ENCODE measurements around the gene DNAJB7.

DNA sequence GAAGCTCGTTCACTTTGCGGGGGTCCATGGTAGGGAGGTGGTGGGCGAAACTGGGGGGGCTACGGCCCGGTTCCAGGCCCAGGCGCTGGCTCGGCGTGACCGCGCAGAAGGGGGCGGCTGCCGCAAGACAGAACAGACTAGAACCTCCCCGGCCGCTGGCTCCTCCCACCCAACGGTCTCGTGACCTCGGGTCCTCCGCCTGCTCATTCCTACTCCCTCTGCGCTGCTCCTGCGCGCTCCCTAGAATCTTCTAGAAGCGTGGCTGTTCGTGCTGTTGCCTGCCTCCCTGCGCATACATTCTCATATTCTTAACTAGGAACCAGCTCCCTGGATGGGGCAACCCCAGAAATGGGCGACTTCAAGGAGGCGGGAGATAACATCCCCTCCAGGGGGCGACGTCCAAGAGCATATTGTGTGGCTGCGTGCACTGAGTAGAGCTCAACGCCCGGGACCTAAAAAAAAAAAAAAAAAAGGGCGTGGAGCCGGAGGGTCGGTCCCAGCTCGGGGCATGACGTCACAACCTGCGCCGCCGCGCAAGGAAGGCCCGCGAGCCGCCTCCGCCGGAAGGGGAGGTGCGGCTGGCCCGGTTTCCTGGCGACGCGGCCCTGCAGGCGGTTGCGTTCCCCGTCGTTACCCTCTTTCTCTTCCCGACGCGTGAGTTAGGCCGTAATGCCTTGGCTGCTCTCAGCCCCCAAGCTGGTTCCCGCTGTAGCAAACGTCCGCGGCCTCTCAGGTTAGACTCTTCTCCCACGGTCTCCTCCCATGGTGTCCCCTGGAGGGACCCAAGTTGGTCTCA, 5.2 kb downstream of the DNAJB7 start, which contains the start of the genes ST13 and XPNPEP3:
- TF ChIP-seq CHD2 (IDR thresholded peaks at IDR 0.05; ENCODE audit: borderline replicate concordance, low read depth, low read length), result no peak
- no peak for TF ChIP-seq FOXM1 (IDR thresholded peaks at IDR 0.05; ENCODE audit: low read depth, low read length)
- peak; percentile 77 for TF ChIP-seq POLR2AphosphoS5 (IDR thresholded peaks at IDR 0.05; ENCODE audit: low read length)
- TF ChIP-seq, protein P1, sequence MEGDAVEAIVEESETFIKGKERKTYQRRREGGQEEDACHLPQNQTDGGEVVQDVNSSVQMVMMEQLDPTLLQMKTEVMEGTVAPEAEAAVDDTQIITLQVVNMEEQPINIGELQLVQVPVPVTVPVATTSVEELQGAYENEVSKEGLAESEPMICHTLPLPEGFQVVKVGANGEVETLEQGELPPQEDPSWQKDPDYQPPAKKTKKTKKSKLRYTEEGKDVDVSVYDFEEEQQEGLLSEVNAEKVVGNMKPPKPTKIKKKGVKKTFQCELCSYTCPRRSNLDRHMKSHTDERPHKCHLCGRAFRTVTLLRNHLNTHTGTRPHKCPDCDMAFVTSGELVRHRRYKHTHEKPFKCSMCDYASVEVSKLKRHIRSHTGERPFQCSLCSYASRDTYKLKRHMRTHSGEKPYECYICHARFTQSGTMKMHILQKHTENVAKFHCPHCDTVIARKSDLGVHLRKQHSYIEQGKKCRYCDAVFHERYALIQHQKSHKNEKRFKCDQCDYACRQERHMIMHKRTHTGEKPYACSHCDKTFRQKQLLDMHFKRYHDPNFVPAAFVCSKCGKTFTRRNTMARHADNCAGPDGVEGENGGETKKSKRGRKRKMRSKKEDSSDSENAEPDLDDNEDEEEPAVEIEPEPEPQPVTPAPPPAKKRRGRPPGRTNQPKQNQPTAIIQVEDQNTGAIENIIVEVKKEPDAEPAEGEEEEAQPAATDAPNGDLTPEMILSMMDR (IDR thresholded peaks at IDR 0.05 in 2 of 3, conservative IDR thresholded peaks at IDR 0.05 in 1 of 3; ENCODE audit: control insufficient read depth in 2 of 3, extremely low read depth in 1 of 3, insufficient read depth in 1 of 3, low read depth in 3 of 3, low read length in 3 of 3), result peak; percentile 21 to 33 (median 30); a peak in 3 of 6 replicates
- TF ChIP-seq, protein P2, sequence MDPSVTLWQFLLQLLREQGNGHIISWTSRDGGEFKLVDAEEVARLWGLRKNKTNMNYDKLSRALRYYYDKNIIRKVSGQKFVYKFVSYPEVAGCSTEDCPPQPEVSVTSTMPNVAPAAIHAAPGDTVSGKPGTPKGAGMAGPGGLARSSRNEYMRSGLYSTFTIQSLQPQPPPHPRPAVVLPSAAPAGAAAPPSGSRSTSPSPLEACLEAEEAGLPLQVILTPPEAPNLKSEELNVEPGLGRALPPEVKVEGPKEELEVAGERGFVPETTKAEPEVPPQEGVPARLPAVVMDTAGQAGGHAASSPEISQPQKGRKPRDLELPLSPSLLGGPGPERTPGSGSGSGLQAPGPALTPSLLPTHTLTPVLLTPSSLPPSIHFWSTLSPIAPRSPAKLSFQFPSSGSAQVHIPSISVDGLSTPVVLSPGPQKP (IDR thresholded peaks at IDR 0.05; ENCODE audit: low read depth, low read length), result peak; percentile 26; the same call in 1 of the 2 replicates
- TF ChIP-seq, protein P3, sequence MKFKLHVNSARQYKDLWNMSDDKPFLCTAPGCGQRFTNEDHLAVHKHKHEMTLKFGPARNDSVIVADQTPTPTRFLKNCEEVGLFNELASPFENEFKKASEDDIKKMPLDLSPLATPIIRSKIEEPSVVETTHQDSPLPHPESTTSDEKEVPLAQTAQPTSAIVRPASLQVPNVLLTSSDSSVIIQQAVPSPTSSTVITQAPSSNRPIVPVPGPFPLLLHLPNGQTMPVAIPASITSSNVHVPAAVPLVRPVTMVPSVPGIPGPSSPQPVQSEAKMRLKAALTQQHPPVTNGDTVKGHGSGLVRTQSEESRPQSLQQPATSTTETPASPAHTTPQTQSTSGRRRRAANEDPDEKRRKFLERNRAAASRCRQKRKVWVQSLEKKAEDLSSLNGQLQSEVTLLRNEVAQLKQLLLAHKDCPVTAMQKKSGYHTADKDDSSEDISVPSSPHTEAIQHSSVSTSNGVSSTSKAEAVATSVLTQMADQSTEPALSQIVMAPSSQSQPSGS (IDR thresholded peaks at IDR 0.05; ENCODE audit: low read length), result no peak
- no peak for TF ChIP-seq NFIC (IDR thresholded peaks at IDR 0.05; ENCODE audit: low read depth, low read length)
- no peak for TF ChIP-seq EZH2 (IDR thresholded peaks at IDR 0.05; ENCODE audit: borderline replicate concordance, control insufficient read depth, low read depth, low read length)
- peak; percentile 79 for TF ChIP-seq POLR2A (IDR thresholded peaks at IDR 0.05; ENCODE audit: low read depth, low read length)
- TF ChIP-seq, protein P4, sequence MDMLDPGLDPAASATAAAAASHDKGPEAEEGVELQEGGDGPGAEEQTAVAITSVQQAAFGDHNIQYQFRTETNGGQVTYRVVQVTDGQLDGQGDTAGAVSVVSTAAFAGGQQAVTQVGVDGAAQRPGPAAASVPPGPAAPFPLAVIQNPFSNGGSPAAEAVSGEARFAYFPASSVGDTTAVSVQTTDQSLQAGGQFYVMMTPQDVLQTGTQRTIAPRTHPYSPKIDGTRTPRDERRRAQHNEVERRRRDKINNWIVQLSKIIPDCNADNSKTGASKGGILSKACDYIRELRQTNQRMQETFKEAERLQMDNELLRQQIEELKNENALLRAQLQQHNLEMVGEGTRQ (IDR thresholded peaks at IDR 0.05; ENCODE audit: borderline replicate concordance, low read depth, low read length), result peak; percentile 39
- peak; percentile 57 for TF ChIP-seq BMI1 (IDR thresholded peaks at IDR 0.05; ENCODE audit: borderline replicate concordance)
